HEK293T (cell line): ENCODE results near the gene POPDC2.

Experiments
- FOXM1 ChIP-seq: fragments of 450-650 bp; IDR thresholded peaks from 2 replicates; pipeline ENCODE4 v1.6.1; 2017; ENCODE audit warnings: mild to moderate bottlenecking, borderline replicate concordance
- LEF1 ChIP-seq: fragments of 450-650 bp; IDR thresholded peaks from 2 replicates; pipeline ENCODE4 v1.6.1; 2017; ENCODE audit warnings: mild to moderate bottlenecking, borderline replicate concordance
- PKNOX1 ChIP-seq: fragments of 450-650 bp; IDR thresholded peaks from 2 replicates; pipeline ENCODE4 v1.6.1; 2016
- SP1 ChIP-seq: fragments of 450-650 bp; IDR thresholded peaks from 2 replicates; pipeline ENCODE4 v1.6.1; 2017
- SUZ12 ChIP-seq: fragments of 450-650 bp; IDR thresholded peaks from 2 replicates; pipeline ENCODE4 v1.6.1; 2016; ENCODE audit warnings: mild to moderate bottlenecking

GRCh38 chr3:119683421-119683820, 23.0 kb upstream of the POPDC2 start:
- no peak for TF ChIP-seq LEF1
- no peak for TF ChIP-seq SUZ12
- no peak for TF ChIP-seq SP1
- no peak for TF ChIP-seq FOXM1
- TF ChIP-seq PKNOX1, result no peak
